Psoas muscle (tissue), 8 donors: ENCODE data around the gene VDR. TPM values are rescaled to one million over a fixed set of nuclear protein-coding genes. Genes with fewer than 3 reads are reported as not detected.

Experiments used
- ATAC-seq, 4 donors: fragments of 200-7000 bp; cut with Tn5 transposase; one replicate each; pipeline ENCODE4 v1.9.1; 2020; ENCODE audit warnings: moderate library complexity in 3 of 4, mild to moderate bottlenecking in 2 of 4
- DNase-seq, 2 donors: peaks; one replicate each; pipeline ENCODE4 v3.0.0-alpha.2; 2020
- H3K27ac ChIP-seq: fragments of 200-600 bp; one replicate; pipeline ENCODE4 v1.8.0; 2022
- H3K27me3 ChIP-seq, 3 donors: fragments of 200-600 bp in 1 of 3; one replicate each; pipeline versions ENCODE4 v1.6.1 to v1.8.0; 2013 to 2022; ENCODE audit warnings: low read length in 2 of 3, mild to moderate bottlenecking in 2 of 3, moderate library complexity in 1 of 3; ENCODE audit not compliant: insufficient read depth in 3 of 3
- H3K36me3 ChIP-seq, 2 donors: fragments of 200-600 bp in 1 of 2; one replicate each; pipeline versions ENCODE4 v1.6.1 to v1.8.0; 2013 to 2022; ENCODE audit warnings: low read depth in 1 of 2, mild to moderate bottlenecking in 1 of 2, moderate library complexity in 1 of 2; ENCODE audit not compliant: insufficient read depth in 1 of 2
- H3K4me1 ChIP-seq: fragments of 200-600 bp; one replicate; pipeline ENCODE4 v1.8.0; 2022
- H3K4me3 ChIP-seq: fragments of 200-600 bp; one replicate; pipeline ENCODE4 v1.8.0; 2022; ENCODE audit warnings: mild to moderate bottlenecking
- H3K9me3 ChIP-seq: fragments of 200-600 bp; one replicate; pipeline ENCODE4 v1.8.0; 2022
- WGBS, 3 donors: extraction: QIAGEN DNeasy Blood & Tissue Kit; methylation state at CpG; one replicate each; pipeline versions ENCODE4 v1.1.6 to v1.1.7; 2013; 5-methylcytosine and 5-hydroxymethylcytosine counted together
- intact Hi-C, 2 donors: fragments of 100-400 bp; cut with DNase I; formaldehyde crosslinking; loops; one replicate each; pipeline versions ENCODE4 v1.11.0 to v1.14.2; 2022
- polyA plus RNA-seq, 3 donors: library from polyadenylated mRNA; stranded (reverse); fragments of 200-250 nt; gene quantifications; one replicate each; pipeline ENCODE4 v1.2.3, GENCODE V29; 2013
- total RNA-seq, 4 donors: library from RNA; stranded (reverse); fragmentation: NEBNext Ultra II Directional in 2 of 4; extraction: Animal tissue kit (Norgen Biotek cat#: 25700) in 2 of 4; gene quantifications; one replicate each; pipeline versions ENCODE4 v1.2.1 to v1.2.4, GENCODE V29; 2021 to 2023
- TF ChIP-seq, protein P1 (sequence below): fragments of 200-600 bp; IDR thresholded peaks from one replicate; pipeline ENCODE4 v1.8.0; 2022; ENCODE audit warnings: antibody characterized with exemption
- donor health status: healthy with polysubstance abuse.
- donor health status: DM: no; HTN: no; CAD: no; lungs with moderate emphysema.
- donor health status: Bipolar disorder and iron deficiency.
- donor health status: healthy.
- donor health status: DM: yes; HTN: yes; CAD: no.
- donor health status: DM: no; HTN: no; CAD: no.
- donor health status: DM: no; HTN: no; CAD: no.
- donor health status: DM: yes; HTN: yes; CAD: no.

VDR gene
- total and polyA plus RNA-seq, 7 donors = 0.62 to 6.1 (median 3.0) TPM

DNA sequence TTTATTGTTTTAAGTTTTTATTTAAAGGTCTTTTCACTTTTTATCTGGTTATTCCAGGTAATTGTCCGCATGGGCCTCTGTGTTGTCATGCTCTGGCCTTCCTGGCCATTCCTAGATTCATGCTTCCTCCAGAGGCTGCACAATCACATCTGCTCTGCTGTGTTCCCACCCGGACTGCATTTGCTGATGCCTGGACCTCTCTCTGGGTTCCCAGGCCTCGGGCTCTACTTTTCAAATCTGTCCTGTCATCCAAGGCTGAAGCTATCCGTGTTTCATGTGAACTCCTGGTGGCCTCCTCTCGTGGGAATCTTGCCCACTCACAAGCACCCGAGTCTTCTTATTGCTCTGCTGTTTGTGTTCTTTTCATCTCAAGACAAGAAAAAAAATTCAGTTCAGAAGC, 16.1 kb upstream of the VDR start:
- no peaks in the 10 kb centered on the region for H3K36me3 ChIP-seq
- H3K4me3 ChIP-seq = no peak overlapping the region
- H3K4me1 ChIP-seq = no peaks in the 10 kb centered on the region
- H3K27me3 ChIP-seq = no peaks in the 10 kb centered on the region
- TF ChIP-seq, protein P1, sequence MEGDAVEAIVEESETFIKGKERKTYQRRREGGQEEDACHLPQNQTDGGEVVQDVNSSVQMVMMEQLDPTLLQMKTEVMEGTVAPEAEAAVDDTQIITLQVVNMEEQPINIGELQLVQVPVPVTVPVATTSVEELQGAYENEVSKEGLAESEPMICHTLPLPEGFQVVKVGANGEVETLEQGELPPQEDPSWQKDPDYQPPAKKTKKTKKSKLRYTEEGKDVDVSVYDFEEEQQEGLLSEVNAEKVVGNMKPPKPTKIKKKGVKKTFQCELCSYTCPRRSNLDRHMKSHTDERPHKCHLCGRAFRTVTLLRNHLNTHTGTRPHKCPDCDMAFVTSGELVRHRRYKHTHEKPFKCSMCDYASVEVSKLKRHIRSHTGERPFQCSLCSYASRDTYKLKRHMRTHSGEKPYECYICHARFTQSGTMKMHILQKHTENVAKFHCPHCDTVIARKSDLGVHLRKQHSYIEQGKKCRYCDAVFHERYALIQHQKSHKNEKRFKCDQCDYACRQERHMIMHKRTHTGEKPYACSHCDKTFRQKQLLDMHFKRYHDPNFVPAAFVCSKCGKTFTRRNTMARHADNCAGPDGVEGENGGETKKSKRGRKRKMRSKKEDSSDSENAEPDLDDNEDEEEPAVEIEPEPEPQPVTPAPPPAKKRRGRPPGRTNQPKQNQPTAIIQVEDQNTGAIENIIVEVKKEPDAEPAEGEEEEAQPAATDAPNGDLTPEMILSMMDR = no peak
- H3K27ac ChIP-seq = no peak overlapping the region
- ATAC-seq = no peak
- intact Hi-C loops = no loop called here
- no peaks in the 10 kb centered on the region for H3K9me3 ChIP-seq
- 53 to 62% (median 61%) methylated on average over 6 of the region's 6 CpGs for WGBS, 3 donors
- DNase-seq = no peak

DNA sequence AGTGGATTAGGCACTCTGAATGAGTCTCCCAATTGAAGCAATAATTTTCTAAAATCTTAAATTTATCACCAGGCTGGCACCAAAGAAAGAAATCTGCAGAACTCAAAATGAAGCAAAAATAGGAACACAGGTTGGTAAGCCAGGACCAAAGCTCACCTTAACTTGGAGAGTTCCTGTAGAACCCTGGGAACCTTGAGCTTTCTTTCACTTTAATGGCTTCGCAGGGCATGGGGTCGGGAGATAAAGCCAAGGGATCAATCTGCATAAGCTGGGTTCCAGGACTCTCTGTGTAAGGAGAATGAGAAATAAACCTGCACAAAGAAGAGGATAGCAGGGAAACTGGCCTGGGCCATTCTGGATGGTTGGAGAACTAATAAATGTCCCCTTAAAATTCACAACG, 8.3 kb upstream of the VDR start:
- ATAC-seq (no peak), DNase-seq (no peak)
- H3K36me3 ChIP-seq = no peaks in the 10 kb centered on the region
- no peaks in the 10 kb centered on the region for H3K27me3 ChIP-seq
- WGBS, 3 donors = 63 to 70% (median 69%) methylated on average over 3 of the region's 3 CpGs
- TF ChIP-seq, protein P1 = no peak
- H3K9me3 ChIP-seq = no peaks in the 10 kb centered on the region
- H3K4me3 ChIP-seq = no peak overlapping the region
- H3K4me1 ChIP-seq = no peaks in the 10 kb centered on the region
- no peak overlapping the region for H3K27ac ChIP-seq
- intact Hi-C loops = no loop called here

DNA sequence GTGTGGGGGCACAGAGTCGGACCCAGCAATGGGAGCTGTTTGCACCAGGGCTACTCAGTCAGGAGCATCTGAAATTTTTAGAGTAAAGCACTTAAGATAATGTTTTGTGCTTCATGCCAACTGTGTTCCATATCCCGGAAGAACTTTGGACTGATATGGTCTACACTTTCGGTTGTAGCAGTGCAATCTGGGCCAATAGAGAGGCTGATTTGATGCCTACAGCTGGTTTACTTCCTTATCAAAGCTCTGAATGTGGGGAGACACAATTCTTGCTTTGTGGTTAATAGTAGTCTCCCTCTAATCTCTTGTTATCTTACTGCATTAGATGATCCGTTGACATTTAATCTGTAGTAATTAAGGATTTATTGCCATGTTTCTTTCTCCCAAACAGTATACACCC, 7.8 kb upstream of the VDR start:
- H3K4me3 ChIP-seq = no peak overlapping the region
- no peaks in the 10 kb centered on the region for H3K4me1 ChIP-seq
- 71 to 83% (median 74%) methylated on average over 4 of the region's 4 CpGs for WGBS, 3 donors
- H3K36me3 ChIP-seq = no peaks in the 10 kb centered on the region
- no peak for DNase-seq
- intact Hi-C loops = no loop called here
- no peaks in the 10 kb centered on the region for H3K27me3 ChIP-seq
- no peak overlapping the region for H3K27ac ChIP-seq
- H3K9me3 ChIP-seq = no peaks in the 10 kb centered on the region
- ATAC-seq = no peak
- TF ChIP-seq, protein P1 = no peak

DNA sequence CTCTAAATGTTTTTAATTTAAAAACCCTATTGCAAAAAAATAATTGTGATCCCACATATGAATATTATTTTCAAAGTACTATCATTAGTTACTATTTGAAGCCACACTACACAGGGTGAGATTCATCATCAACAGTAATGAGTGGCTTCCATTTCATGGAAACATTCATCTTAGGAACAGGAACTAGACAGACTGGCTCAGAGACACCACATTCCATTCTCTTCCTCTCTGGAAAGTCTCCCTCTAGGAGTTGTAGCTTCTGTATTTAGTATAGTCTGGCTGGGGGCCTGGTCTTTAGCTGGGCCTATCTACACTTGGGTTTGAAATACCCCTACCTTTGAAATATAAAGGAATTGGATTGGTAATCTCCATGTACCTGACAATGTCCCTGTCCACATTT, 6.2 kb upstream of the VDR start:
- Histone ChIP-seq H3K4me3 (no peak overlapping the region), H3K27ac (no peak overlapping the region), H3K36me3 (no peaks in the 10 kb centered on the region), H3K9me3 (no peaks in the 10 kb centered on the region), H3K27me3 (no peaks in the 10 kb centered on the region), H3K4me1 (no peaks in the 10 kb centered on the region)
- TF ChIP-seq, protein P1 = no peak
- ATAC-seq (no peak), DNase-seq (no peak)
- intact Hi-C loops = no loop called here

DNA sequence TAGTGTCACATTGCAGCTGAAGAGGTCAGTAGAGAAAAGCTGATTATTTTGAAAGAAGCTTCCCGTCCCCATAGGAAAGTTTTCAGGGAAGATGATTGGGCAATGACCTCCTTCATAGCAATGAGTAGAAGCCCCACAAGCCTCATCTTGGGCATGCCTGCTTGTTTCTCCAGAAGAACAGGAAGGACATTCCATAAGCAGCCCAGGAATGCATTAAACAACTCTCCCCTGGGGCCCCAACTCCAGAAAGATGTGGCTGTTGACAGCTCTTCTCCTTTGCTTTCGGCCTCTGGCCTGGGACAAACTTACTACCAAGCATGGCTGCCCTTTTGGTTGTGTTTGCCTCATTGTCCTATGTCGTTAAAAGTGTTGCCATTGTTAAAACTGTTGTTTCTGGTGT, 5.7 kb upstream of the VDR start:
- DNase-seq = no peak
- Histone ChIP-seq H3K27ac (no peak overlapping the region), H3K27me3 (no peaks in the 10 kb centered on the region), H3K36me3 (no peaks in the 10 kb centered on the region), H3K9me3 (no peaks in the 10 kb centered on the region), H3K4me1 (peaks cover 1% of the 10 kb centered on the region), H3K4me3 (no peak overlapping the region)
- whole genome bisulfite sequencing, 3 donors = 54 to 85% (median 74%) methylated on average over 3 of the region's 3 CpGs
- no peak for ATAC-seq
- intact Hi-C loops = no loop called here
- TF ChIP-seq, protein P1 = no peak
